AG04449 (cell line): ENCODE measurements around the gene ADIRF.
"Not testable (repeated sequence)": the region's sequence is repeated elsewhere in the genome, so short reads cannot be mapped to it uniquely, and the experiment has no call there.

ENCODE experiments used
- CTCF ChIA-PET: fragments of 350-600 bp; formaldehyde crosslinking; extraction: SDS; loops from one replicate; lab custom pipeline; 2021; ENCODE audit warnings: antibody characterized with exemption; lab: Yijun Ruan, JAX
- POLR2A ChIA-PET: fragments of 400-600, 350-600 bp; formaldehyde crosslinking; extraction: SDS; loops from one replicate; lab custom pipeline; 2020; ENCODE audit warnings: antibody characterized with exemption, inconsistent platforms; lab: Yijun Ruan, JAX
- DNase-seq: peaks from one replicate; pipeline ENCODE4 v3.0.0-alpha.2; 2010; ENCODE audit warnings: low read depth, low spot score
- H3K4me3 ChIP-seq: 2 replicates; pipeline ENCODE4 v1.5.1; 2011; ENCODE audit warnings: low read depth, mild to moderate bottlenecking, control low read depth, low read length
- CTCF ChIP-seq: IDR thresholded peaks from one replicate; pipeline ENCODE4 v1.5.1; 2011; ENCODE audit warnings: mild to moderate bottlenecking, moderate library complexity, low read length, control low read depth, inconsistent platforms; ENCODE audit not compliant: insufficient read depth; ENCODE audit errors: missing control alignments

Gene ADIRF

GRCh38 chr10:86944907-86945306 lies 23.4 kb upstream of the ADIRF start:
- TF ChIP-seq CTCF = no peak
- ChIA-PET POLR2A (no interaction called here), CTCF (interaction anchor here (1.6 to 17.4 kb wide), 5 partner anchors 8 to 22 kb away, joined by 5 to 171 read pairs (median 18); partner anchors contain the start of genes ADIRF, MMRN2 and SNCG)
- no peak for DNase-seq
- no peak overlapping the region for H3K4me3 ChIP-seq

- no peak for DNase-seq
- no peak overlapping the region for H3K4me3 ChIP-seq
- TF ChIP-seq CTCF = peak; percentile 55
- ChIA-PET CTCF (interaction anchor here (0.7 to 17.4 kb wide), 10 partner anchors 8 to 253 kb away, joined by 3 to 171 read pairs (median 4); partner anchors contain the start of genes MMRN2 and SNCG), POLR2A (interaction anchor here (0.7 kb wide), 1 partner anchor 21 kb away, joined by 3 read pairs; no protein-coding TSS in a partner anchor)
Observed at GRCh38 chr10:86945361-86946212, 22.7 kb upstream of the ADIRF start.

GRCh38 chr10:86946213-86947155 lies 21.8 kb upstream of the ADIRF start:
- no peak for TF ChIP-seq CTCF
- POLR2A ChIA-PET = no interaction called here
- CTCF ChIA-PET = interaction anchor here (0.7 to 17.4 kb wide), 10 partner anchors 9 to 253 kb away, joined by 3 to 171 read pairs (median 4); partner anchors contain the start of genes MMRN2 and SNCG
- no peak for DNase-seq
- no peak overlapping the region for H3K4me3 ChIP-seq

- DNase-seq, H3K4me3 ChIP-seq, POLR2A ChIA-PET: not testable (repeated sequence)
- CTCF ChIA-PET = interaction anchor here (1.3 to 17.4 kb wide), 3 partner anchors 9 to 255 kb away, joined by 4 to 171 read pairs (median 4); partner anchors contain the start of genes MMRN2 and SNCG
Observed at GRCh38 chr10:86947806-86948205, 20.5 kb upstream of the ADIRF start.

- TF ChIP-seq CTCF = no peak
- ChIA-PET POLR2A (no interaction called here), CTCF (interaction anchor here (1.1 to 17.4 kb wide), 4 partner anchors 6 to 257 kb away, joined by 3 to 171 read pairs (median 6); partner anchors contain the start of genes ADIRF, MMRN2 and SNCG)
Observed at GRCh38 chr10:86950349-86950748, 17.9 kb upstream of the ADIRF start.

GRCh38 chr10:86951184-86951761 lies 17.0 kb upstream of the ADIRF start:
- no peak for DNase-seq
- ChIA-PET CTCF (interaction anchor here (1.3 to 17.4 kb wide), 4 partner anchors 5 to 257 kb away, joined by 3 to 171 read pairs (median 90); partner anchors contain the start of genes ADIRF, MMRN2 and SNCG), POLR2A (no interaction called here)
- H3K4me3 ChIP-seq = no peak overlapping the region
- TF ChIP-seq CTCF = no peak

More at GRCh38 chr10:86950349-86950748, 17.9 kb upstream of the ADIRF start:
- no peak overlapping the region for H3K4me3 ChIP-seq
- no peak for DNase-seq
